Astrocyte of the hippocampus (primary cell): ENCODE measurements around the gene GALNT2.
A peak's percentile ranks its signal among the peaks of the same experiment; 100 is the strongest.

ENCODE experiments used
- DNase-seq: peaks from one replicate; pipeline ENCODE4 v3.0.0; 2011; ENCODE audit warnings: low read depth, low spot score

Gene GALNT2

DNA sequence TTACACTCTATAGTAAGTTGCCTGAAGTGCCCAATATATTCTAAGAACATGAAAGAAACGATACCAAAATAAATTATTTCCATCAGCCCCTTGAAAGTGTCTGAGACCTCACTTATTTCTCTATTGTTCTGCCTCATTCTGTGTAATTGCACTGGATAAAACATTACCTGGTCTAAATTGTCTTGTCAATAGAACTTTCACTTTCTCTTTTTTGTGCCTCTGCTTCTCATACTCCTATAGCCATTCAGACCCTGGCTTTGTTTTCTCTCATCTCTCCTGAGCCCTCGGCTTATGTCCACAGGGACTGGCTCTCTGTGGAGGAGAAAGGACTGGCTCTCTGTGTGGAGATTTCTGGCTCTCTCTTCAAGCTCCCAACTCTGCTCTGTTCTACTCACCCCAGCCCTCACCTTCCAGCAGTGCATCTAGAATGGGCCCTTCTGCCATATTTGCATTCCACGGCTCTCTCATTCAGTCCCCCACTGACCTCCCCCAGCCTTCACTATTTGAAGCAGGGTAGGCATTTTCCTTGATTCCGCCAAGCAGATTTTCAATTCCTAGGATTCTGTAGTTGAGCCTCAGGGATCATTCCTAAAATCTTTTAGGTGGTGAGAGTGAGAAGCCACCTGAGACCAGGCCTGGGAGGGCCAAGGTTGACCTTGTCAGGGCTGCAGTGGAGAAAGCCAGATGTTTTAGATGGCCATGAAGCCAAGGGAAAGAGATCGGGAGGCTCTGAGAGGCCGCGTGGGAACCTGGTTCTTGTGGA is 15.9 kb upstream of the GALNT2 start:
- DNase-seq, result no peak

DNA sequence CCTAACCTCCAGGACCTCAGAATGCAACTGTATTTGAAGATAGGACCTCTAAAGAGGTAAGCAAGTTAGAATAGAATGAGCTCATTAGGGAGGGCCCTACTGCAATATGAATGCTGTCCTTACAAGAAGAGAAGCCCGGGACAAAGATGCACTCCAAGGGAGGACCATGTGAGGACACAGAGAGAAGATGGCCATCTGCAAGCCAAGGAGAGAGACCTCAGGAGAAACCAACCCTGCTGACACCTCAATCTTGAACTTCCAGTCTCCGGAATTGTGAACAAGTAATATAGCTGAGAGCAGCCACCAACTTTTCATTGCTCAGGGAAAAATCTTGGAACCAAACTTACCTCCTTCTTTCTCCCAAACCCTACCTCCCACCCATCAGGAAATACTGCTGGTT is 15.0 kb upstream of the GALNT2 start:
- DNase-seq, result no peak

DNA sequence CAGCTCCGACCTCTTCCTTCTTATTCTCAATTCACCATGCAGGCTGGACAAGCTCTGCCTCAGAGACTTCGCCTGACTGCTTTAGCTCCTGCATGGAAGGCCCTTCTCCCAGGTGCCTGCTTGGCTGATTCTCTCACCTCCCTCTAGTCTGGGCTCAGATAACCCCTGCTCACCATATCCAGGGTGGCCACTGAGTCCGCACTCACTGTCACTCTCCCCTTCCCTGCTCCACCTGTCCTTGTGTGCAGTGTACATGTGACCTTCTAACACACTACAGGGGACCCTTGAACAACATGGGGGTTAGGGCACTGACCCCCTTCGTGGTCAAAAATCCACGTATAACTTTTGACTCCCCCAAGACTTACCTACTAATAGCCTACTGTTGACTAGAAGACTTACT is 14.4 kb upstream of the GALNT2 start:
- DNase-seq, result no peak

DNA sequence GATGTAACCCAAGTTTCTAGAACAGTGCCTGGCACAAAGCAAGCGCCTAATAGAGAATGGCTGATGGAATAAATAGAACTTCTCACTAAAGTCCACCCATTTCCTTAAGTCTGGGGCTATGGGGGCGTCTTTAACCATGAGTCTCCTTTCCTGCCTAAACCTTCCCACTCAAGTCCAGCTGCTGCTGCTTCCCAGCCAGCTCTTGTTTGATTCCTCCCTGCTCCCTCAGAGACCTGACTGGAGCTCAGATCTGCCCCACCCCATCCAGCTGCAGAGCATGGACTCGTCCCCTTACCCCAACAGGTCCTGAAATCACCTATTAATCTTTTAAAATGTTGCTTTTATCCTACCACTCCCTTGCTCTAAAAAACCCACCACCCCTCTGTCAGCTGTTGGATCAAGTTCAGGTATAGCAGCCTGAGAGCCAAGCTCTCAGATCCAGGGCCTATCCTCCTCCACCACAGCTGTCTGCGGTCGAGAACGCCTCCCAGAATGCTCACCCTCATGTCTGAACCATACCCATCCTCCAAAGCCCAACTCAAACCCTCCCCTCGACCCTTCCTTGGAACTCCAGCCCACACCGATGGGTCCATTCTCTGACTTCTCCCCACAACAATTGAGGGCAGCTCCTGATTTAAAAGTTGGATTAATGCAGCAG is 12.8 kb upstream of the GALNT2 start:
- no peak for DNase-seq

DNA sequence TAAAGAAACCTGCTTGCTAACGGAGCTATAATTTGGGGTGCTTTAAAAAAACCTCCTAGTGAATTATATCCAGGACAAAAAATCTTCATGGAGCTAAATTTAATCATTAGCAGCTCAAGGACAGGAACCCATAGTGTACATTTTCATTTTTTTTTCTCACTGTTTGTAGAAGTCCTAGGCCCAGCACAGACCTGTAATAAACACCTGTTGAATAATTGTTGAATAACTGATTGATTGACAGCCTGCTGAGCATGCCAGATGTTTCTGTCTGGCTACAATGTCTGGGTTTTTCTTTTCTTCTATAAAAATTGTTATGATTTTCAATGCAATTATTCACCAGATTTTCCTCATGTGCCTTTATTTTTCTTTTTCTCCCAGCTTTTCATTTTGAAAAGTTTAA is 10.9 kb upstream of the GALNT2 start:
- DNase-seq, result no peak

DNA sequence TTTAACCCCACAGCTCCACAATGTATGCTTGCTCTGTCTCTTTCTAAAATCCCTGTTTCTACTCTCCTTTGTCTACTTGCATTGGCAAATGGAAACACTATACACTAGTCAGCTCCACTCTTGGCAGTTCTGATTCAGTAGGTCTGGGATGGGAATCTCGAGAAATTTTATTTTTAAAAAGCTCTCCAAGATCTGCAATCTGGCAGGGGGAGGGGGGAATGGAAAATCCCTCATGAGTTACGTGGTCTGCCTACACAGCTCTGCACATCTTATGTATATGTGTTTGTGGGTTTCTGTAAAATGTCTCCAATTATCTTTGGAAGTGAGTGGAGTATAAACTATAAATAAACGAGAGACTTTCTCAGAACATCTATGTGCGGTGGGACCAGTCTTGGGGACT is 9.9 kb upstream of the GALNT2 start:
- no peak for DNase-seq

DNA sequence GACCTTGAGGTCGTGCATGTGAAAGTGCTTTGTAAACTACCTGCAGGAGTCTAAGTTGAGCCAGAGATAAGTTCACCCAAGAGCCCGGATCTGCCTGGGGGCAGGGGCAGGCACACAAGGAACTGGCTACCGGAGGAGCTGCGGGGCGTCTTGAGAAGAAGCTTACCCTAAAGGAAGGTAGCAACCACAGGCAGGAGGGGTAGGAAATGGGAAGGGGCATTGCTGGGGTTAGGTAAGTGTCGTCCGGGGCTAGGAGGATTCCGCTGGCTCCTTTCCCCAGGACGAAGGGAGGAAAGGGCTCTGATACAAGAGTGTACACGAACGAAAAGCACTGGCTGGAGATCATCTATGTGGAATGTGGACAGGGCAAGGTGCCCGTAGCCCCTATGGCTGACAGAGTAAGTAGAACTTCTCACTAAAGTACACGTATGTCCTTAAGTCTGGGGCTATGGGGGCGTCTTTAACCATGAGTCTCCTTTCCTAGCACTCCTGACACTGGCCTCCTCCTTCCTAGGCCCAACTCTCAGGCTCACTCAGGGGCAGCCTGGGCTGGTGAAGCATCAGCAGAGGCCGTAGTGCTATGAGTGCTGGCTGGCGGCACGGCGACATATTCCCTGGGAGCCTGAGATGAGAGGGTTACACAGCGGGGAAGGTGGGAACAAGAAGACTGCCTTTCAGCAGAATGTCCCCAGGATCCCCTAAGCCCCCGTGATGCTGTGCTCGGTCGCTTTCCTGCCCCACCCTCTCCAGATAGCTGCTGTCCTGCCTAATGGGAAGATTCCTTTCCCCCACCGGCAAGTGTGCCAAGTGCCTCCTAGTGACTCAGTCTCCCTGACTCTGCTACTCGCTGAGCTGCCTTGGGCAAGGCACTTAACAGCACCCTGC is 9.1 kb upstream of the GALNT2 start:
- DNase-seq, result no peak

DNA sequence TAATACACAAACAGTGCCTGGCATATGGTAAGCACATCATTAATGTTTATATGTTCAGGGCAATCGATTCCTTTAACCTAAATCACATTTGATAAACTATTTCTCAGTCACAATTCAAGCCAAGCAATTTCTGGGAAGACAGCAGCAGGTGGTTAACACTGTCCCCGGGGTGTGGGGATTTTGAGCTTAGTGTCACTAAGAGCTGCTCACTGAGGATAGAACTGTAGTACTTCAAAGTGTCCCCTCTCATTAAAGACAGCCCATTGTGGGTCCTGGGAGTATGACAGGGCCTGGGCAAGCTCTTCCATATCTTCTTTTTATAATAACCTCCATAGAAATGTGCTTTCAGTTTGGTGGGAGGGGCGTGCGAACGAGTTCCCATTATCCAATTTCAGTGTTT is 8.4 kb upstream of the GALNT2 start:
- DNase-seq, result no peak

DNA sequence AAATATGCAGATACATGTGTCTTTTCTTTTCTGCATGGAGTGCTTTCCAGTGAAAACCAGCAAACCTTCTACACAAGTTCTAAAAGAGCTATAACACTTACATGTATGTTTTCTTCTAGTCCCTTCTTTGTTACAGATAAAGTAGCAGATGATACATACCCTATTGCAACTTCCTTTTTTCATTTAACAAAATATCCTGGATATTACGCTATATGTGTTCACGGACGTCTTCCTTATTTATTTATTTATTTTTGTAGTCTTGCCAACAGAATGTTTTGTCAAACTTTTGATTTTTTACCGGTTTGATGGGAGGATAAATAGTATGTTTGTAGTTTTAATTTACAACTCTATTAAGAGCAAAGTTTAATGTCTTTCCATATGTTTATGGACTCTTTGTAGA is 5.2 kb upstream of the GALNT2 start:
- DNase-seq, result no peak

DNA sequence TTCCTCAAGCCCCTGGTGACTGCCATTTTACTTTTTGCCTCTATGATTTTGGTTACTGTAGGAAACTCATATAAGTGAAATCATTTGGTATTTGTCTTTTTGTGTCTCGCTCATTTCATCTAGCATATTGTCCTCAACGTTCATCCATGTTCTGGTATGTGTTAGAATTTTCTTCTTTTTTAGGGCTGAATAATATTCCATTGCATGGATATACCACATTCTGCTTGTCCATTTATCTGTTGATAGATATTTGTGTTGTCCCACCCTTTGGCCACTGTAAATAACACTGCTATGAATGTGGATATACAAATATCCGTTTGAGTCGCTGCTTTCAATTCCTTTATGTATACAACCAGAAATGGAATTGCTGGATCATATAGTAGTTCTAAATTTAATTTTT is 4.5 kb upstream of the GALNT2 start:
- no peak for DNase-seq

DNA sequence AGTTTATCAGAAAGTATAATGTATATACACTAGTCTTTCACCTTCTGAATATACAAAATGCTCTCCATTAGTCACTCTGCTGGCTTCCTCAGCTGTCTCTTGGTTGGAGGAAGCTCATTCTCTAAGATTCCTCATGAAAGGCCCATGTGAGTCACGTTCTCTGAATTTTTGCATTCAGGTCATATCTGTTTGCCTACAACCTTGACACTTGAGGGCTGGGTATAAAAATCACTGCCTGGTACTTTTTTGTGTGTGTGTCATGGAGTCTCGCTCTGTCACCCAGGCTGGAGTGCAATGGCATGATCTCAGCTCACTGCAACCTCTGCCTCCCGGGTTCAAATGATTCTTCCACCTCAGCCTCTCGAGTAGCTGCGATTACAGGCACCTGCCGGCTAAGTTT is 2.8 kb upstream of the GALNT2 start:
- DNase-seq, result no peak

DNA sequence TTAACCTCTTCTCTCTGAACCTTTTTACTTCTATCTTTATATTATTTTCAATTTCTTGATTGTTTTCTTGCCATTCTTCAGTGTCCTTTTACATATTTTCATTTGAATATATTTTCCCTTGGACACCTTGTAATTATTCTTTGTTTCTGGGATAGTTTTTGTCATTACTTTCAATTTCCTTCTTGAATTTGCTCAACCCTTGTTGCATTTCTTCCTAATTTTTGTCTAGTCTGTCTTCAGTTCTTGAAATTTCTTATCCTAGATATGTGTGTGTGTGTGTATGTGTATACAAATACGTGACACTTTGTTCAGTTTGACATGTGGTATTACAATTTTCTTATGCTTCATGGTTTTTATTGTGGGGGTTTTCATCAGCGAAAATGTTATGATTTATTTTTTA is 1.9 kb upstream of the GALNT2 start:
- no peak for DNase-seq

DNA sequence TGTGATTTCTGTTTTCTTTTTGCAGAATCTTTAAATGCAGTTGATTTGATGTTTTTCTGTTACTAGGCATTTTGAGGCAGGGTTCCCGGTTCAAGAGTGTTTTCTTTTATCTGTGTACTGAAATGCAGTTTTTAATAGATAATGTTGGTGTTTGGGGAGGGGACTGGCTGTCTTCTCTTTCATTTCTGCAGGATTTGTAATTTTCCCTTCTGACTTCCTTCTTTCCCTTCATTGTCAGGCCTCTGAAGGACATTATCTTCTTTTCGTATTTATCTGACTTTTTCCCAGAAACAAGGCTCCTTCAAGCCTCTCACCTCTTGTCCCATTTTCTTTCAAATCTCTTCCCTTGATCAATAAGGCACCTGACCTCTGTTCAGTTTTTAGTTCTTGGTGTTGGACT is 1.5 kb upstream of the GALNT2 start:
- DNase-seq, result no peak

DNA sequence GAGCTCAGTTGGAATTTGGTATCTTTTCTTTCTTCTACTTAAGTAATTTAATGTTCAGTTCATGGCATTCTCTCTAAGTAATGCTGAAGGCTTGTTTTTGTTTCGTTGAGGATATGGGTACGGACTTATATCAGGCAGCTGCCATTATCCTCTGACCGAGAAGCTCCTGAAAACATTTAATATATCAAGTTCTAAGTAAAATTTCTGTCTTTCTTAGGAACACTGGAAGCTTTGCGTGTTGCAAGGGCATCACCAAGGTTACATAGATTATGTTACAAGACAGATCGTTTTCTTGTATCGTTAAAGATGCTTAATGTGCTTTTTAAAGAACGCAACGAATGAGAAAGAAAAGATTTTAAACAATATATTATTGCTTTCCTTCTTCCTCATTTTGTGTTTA is 1.0 kb upstream of the GALNT2 start:
- no peak for DNase-seq

DNA sequence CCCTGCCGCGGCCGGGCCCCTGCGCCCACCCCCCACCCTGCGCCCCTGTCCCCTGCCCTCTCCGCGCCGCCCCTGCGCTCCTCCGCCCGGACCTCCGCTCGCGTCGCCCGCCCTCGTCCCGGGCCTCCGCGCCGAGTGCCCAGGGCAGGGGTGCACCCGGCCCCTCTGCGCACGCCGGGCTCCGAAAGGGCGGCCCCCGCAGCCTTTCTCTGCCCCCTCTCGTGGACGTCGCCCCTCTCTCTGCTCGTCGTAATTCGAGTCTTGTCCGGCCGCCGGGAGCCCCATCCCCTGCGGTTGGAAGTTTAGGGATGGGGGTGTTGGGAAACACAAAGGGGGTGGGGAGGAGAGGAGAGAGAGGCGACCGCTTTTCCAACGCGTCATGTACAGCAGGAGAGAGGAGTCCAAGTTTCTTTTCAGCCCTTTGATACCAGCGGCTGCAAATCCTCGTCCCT is 407 bp downstream of the GALNT2 start:
- DNase-seq, result peak; percentile 64

DNA sequence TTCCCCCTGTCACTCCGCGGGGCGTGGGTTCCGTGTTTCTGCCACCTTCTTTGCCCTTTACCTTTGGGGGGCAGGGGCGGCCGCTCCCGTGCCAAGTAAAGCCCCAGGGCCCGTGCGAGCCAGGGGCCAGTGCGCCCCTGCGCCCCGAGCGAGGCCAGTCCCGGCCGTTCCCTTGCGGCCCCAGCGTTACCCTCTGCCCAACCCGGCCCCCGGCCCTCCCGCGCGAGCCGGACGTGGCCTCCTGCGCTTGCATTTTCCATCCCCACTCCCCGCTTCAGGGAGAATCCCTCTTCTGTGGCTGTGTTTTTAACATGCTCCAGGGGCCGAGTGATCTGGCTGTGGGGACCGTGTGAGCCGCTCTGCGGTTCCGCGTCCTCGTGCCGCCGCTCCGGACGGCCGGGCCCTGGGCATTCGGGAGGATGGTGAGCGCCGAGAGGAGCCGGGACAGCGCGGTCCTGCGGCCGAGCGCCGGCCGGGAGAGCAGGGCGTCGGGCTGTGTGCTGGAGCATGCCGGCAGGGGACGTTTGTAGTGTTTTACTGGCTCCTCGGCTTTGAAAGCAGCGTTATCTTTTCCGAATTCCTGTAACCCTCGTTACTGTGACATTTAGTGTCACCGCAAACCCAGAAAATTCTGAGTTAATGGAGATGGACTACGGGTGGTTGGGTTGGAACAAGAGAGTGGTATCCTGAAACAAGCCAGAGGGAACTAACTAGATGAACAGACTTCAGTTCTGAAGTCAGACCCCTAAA is 1.0 kb downstream of the GALNT2 start:
- peak; percentile 74 for DNase-seq

DNA sequence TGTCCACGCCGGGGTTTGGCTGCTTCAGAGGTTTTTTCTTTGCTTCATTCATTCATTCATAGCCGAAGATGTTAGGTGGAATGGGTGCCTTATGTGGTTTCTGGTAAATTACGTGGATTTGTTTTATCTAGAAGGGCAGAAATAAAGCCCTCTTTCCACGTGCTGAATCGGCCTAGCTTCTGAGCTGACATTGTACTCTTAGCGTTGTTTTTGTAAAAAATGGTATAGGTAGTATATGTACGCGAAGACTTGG is 1.5 kb downstream of the GALNT2 start:
- DNase-seq, result no peak

DNA sequence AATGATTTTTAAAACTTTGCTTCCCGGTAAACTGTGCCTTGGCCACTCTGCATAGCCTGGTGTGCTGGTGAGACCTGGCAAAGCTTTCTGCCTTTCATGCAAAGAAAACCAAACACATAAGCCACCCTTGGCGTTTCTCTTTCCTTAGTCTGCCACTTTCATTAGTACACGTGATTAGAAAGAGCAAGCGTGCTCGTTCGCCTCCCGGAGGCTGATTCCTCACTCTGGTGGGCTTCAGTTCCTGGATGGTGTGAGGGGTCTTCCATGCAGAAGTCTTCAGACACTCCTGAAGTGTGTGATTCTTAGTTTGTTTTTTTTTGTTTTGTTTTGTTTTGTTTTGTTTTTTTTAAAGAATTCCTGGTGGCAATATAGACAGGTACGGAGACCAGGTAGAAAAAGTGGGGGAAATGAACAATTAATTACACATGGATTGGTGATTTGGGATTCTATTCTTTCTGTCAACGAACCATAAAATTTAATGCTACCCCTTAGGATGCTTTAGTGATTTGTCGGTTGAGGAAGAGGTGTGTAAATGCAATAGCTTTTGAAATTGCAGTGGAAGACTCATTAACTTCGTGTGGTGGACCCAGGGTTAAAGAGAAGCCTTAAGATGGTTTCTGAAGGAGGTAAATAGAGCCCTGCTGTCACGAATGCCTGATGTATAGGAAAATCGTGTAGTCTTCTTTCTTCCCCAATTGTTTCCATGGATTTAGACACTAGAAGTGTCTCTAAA is 2.1 kb downstream of the GALNT2 start:
- peak; percentile 54 for DNase-seq

DNA sequence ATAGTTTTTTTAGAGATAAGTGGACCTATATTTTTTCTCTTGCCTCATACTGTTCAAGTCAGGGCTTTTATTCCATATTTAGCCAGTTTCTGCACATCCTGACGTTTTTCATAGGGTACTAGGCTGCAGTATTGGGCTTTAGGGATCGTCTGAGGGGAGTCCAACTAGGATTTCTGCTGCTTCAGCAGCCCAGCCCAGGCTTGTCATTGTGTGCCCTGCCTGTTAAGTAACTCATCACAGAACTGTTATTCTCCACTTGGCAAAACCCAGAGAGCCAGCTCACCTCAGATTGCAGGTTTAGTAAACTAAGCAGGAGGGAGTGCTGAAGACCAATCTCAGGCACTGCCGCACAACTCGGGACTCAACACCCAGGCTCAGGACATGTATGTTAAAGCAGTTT is 2.8 kb downstream of the GALNT2 start:
- no peak for DNase-seq

DNA sequence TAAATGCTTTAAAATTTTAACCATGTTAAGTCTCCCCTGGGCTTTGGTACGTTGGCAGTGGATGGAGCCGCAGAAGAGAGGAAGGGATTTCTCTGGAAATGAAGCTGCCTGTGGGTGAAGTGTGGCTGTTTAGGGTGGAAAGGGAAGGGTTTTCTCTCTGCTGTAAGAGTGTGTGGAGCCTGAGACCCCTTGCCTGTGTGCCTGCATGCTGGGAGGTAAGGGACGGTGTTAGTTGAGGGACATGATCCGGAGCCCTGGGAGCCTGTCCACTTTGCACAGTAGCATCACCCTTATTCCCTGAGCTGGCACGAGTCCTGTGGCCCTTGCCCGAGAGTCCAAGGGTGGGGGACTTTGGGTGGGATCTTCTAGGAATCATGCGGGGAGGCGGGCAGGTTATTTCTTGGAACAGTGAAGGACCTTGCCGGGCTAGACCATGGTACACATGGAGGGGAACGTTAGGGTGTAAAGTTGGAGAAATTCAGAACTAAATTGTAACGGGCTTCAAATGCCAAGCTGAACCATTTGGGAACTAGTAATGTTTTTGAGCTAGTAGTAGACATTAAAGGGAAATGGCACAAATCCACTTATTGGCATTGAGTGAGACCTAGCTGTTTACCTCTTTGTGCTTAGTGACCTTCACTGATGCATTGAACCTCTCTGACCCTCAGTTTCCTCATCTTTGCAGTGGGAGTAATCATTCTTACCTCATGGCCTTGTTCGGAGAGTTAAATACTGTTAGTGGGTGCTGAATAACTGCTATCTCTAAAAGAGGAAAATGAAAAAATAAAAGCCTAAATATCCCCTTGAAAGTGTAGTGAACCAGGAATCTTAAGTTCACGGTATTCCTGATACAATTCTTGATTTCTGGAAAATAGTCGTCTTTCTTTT is 3.5 kb downstream of the GALNT2 start:
- DNase-seq, result no peak
